HG03097 (cell line): ENCODE measurements around the gene NCK2.

Source experiments
- ATAC-seq: cut with Tn5 transposase; IDR thresholded peaks from one replicate; pipeline ENCODE4 v1.9.1; 2021; ENCODE audit not compliant: unreplicated experiment, low FRiP score

NCK2 gene

GRCh38 chr2:105808423-105809096, 63.8 kb downstream of the NCK2 start:
- ATAC-seq = no peak

- no peak for ATAC-seq
Observed at GRCh38 chr2:105809097-105809473, 64.4 kb downstream of the NCK2 start.

- ATAC-seq = no peak
Observed at GRCh38 chr2:105809723-105810122, 65.0 kb downstream of the NCK2 start.

DNA sequence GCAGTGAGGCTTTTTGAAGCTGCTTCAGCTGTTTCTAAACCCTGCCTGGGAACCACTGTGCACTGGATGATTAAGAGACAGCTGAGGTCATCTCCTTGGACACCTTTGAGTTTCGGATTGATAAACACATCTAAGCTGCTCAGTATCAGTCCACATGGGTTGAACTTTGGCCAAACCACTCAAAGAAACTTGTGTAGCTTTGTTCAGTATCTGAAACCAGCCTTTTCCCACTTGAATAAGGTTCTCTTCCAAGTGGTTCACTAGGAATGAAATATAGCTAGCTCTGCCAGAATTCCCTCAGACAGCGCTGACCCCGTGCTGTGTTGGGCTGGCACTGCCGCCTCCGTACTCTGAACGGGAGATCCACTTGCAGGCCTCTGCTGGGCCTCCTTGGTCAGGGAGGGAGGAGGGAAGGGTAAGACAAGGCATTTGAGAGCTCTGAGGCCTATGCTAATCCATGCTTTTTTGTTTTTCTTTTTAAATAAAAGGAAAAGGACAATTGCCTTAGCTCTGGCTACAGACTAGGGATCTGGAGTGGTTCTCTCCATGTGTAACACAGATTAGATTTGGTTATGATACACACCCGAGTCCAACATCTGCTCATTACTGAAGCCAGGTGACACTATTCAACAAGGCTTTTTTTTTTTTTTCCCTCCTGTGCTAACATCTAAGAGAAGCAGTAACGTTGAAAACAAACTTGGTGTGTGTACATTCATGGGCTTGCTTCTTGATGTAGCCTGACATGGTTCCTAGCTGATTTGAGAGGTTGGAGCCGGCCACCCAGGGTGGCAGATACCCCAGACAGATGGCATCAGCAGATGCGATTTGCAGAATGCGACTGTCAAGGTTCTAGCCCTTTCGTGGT, 67.7 kb downstream of the NCK2 start:
- peak; percentile 62 for ATAC-seq

GRCh38 chr2:105813045-105813315, 68.3 kb downstream of the NCK2 start:
- ATAC-seq = no peak

DNA sequence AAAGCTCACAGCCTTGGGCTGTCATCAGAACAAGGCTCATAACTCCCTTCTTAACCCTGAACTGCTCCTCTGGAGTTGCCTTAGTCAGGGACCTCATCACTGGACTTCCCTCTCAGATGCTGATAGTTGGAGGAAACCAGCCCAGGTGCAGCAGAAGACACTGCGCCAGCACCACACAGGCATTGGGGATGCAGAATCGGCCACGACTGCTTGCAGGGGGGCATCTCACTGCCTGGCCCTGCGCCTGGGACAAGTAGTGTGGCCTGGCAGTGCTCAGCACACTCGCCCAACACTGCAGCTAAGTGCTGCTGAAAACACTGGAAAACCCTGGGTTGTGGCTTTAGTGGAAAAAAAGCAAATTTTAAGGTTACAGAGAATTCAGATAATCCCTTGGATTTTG, 68.7 kb downstream of the NCK2 start:
- ATAC-seq = no peak

DNA sequence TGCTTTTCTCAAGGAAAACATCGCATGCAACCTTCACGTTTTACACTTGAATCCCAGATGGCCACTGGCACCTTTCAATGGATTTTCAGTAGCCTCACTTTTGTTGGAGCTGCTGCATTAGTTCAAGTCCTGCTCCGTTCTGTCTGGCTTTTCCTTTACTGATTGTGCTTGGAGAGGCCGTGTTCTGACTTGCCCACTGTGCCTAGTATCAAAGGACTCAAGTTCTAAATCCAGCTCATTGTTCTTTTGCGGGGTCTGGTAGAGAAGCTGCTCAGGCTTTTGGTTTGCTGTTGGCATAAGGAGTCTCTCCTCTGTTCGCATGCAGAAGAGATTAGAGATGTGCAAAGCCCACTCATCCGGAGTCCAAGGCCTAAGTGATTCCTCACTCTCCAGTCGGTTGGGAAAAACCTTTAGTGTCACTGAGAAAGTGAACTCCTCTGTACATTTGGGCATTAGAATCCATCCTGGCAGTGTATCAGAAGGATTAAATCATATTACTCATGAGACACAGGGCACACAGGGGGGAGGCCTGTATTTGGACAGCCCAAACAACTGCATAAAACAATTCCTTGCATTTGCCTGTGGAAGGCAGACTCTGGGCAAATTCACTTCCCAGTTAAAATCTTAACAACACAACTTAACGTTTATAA, 69.7 kb downstream of the NCK2 start:
- no peak for ATAC-seq

DNA sequence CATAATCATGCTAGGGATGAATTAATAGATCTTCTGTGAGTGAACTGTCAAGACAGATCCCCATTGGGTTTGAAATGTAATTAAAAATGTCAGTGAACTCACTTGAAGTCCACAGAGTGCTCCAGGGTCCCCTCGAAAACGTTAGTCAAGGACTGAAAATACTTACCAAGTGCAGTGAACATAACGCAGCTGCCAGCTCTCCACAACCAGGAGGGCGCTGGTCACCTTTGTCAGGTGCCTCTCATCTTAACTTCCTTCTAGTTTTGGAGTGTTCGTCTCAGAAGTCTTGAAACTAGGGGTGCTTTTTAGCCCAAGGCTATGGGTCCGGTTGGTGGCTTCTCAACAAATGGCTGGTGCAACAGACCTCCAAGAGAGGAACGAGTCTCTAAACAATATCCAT, 70.7 kb downstream of the NCK2 start:
- no peak for ATAC-seq

- ATAC-seq = no peak
Observed at GRCh38 chr2:105820151-105820550, 75.4 kb downstream of the NCK2 start.

- no peak for ATAC-seq
Observed at GRCh38 chr2:105820691-105821090, 76.0 kb downstream of the NCK2 start.

DNA sequence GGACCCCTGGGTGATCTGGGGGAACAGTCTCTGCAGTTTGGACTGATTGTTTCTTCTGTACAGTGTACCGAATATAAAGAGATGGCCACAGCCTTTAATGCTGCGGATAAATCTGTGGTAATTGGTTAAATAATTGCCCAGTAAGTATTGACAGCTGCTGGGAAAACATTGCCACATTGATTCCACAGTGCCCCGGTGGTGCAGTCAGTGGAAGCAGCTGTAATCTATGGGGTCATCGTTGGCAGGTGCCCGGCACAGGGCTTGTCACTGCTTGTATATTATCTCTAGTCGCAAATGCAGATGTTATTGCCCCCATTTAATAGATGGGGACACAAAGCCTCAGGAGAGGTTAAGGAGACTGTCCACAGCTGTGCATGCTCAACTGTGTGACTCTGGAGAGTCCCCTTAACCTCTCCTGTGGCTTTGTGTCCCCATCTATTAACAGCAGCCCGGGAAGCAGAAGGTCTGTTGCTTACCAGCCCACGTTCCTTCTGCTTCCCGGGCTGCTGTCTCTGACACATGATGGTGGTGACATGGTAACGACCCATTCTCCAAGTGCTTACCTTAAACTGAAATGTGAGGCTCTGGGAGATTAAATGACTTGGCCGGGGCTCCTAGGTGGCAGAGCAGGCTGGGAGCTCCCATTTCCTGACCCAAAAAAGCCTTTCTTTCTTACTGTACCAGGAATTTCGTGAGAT, 76.9 kb downstream of the NCK2 start:
- no peak for ATAC-seq

DNA sequence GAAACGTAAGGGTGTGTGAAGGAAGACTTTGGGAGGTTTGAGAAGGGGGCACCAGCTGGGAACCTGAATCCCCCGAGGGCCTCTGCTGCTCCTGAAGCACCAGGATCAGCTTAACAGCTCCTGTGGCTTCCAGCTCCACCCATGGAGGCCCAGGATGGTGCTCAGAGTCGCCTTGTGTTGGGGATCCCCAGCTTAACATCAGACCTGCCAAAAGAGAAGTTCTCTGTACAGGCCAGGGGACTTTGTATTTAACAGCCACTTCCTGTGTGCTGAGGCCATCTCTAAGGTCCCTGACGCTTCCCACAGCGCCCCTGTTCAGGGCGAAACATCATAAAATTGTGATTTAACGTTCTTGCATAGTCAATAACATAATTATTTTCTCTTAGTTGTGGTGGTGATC, 77.5 kb downstream of the NCK2 start:
- peak; percentile 75 for ATAC-seq

- ATAC-seq = no peak
Observed at GRCh38 chr2:105824446-105824845, 79.7 kb downstream of the NCK2 start.

GRCh38 chr2:105827351-105828096, 82.8 kb downstream of the NCK2 start:
- no peak for ATAC-seq

- no peak for ATAC-seq
Observed at GRCh38 chr2:105828558-105828957, 83.8 kb downstream of the NCK2 start.

GRCh38 chr2:105834931-105835330, 90.2 kb downstream of the NCK2 start:
- peak; percentile 47 for ATAC-seq

- no peak for ATAC-seq
Observed at GRCh38 chr2:105836341-105836740, 91.6 kb downstream of the NCK2 start.

DNA sequence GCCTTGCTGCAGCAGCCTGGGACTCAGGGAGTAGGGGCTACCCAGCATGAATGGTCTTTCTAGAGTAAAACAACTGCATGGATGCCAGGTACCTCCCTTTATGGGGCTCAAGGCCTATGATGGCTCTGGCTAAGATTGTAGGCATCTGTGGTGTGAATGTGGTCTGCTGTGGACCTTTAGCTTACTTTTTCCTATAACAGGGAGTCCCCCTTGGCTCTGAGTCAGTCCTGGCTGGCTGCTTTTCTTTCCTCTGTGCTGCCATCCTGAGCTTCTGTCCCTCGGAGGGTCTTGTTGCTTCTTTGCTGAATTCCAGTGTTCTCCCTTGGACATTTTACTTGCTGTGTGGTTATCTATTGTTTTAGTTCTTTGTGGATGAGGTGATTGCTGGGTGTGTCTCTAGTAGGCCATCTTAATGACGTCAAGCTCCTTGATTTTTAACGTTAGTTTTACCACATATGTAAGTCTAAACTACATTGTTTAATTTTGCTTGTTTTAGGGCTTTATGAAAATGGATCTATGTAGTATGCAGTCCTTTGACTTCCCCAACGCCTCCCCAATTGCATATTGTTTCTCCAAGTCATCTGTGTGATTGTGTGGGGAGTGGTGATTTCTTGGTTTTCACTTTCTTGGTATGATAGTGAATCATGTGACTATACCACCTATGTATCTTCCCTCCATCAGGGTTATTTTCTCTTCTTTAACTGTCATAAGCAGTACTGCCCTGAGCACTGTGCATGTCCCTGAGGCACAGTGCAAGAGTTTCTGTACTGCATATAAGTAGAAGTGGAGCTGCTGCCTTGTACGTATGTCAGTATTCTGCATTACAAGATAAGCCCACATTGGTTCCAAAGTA, 92.4 kb downstream of the NCK2 start:
- no peak for ATAC-seq

DNA sequence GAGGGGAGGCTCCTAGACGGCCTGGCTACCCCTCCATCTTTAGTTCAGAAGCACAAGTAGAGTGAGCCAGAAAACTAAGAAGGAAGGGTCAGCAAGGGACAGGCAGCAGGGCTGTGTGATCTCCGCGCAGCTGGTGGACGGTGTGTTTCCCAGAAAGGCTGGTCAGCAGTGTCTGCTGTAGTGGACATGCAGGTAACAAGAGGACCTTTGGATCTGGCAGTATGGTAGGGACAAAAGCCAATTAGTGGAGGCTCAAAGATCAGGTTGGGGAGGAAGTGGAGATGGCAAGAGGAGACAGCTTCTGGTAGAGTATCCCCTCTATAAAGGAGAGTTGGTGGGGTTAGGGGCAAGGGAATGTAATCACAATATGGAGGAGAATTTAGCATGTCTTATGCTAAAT, 95.1 kb downstream of the NCK2 start:
- no peak for ATAC-seq

- no peak for ATAC-seq
Observed at GRCh38 chr2:105840933-105841332, 96.2 kb downstream of the NCK2 start.
